HG02884 (cell line): ENCODE data around the gene SMYD3.

Experiments used
- ATAC-seq: cut with Tn5 transposase; IDR thresholded peaks from one replicate; pipeline ENCODE4 v1.9.1; 2021; ENCODE audit warnings: mild to moderate bottlenecking, moderate library complexity; ENCODE audit not compliant: unreplicated experiment

SMYD3 gene

GRCh38 chr1:246516126-246516525, 9.0 kb upstream of the SMYD3 start:
- no peak for ATAC-seq

GRCh38 chr1:246515390-246516005, 8.4 kb upstream of the SMYD3 start:
- ATAC-seq = no peak

GRCh38 chr1:246513619-246514343, 6.7 kb upstream of the SMYD3 start:
- ATAC-seq = no peak

DNA sequence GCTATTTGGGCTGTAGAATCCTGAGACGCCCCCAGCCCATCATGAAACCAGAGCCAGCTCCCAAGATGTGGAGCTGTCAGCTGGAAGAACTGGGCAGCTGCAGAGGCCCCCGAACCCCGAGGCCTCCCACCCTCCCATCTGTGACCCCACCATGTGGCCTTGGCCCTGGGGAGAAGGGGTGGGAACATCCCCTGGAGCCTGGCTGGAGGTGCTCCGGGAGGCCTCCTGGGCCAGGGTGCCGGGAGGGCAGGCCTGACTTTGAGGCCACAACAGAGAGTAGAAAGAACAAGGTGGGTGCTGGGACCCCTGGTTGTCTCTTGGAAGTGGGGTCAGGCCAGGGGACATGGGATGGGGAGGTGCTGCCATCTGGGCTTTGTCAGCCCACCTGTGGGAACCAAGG, 6.0 kb upstream of the SMYD3 start:
- ATAC-seq = no peak

- no peak for ATAC-seq
Measured at GRCh38 chr1:246512635-246513034, 5.6 kb upstream of the SMYD3 start.

DNA sequence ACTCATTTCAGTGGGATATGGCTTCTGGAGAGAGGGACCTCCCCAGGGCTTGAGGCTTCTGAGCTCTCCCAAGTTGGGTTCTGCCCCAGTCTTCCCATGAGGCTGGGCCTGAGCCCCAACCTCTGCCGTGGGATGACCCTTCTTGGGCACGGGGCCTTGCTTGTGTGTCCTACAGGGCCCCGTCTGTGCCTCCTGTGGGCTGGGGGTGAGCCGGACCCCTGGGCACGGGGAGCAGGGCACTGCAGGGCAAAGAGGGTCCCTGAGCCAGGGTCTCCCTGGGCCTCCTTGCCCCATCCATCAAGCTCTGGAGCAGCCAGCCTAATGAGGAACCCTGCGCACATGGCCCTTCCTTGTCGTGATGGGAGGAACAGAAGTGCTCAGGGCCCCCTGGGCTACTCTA, 5.2 kb upstream of the SMYD3 start:
- no peak for ATAC-seq

DNA sequence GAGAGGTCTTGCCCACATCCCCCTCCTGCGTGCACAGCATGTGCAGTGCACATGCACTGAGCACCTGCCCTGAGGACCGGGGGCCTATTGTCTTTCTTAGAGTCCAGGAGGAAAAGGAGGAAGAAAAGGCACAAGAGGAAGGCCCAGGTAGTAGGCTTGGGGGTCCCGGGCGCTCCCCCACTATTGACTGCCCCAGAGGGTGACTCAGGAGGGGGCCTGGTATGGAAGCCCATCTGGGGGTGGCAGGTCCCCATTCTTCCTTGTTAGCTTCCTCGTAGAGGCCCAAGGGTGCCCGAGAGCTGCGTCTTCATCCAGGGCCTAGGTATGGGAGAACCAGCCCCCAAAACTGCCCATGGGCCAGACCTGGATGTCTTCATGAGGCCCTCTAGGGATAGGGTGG, 4.1 kb upstream of the SMYD3 start:
- ATAC-seq = no peak

DNA sequence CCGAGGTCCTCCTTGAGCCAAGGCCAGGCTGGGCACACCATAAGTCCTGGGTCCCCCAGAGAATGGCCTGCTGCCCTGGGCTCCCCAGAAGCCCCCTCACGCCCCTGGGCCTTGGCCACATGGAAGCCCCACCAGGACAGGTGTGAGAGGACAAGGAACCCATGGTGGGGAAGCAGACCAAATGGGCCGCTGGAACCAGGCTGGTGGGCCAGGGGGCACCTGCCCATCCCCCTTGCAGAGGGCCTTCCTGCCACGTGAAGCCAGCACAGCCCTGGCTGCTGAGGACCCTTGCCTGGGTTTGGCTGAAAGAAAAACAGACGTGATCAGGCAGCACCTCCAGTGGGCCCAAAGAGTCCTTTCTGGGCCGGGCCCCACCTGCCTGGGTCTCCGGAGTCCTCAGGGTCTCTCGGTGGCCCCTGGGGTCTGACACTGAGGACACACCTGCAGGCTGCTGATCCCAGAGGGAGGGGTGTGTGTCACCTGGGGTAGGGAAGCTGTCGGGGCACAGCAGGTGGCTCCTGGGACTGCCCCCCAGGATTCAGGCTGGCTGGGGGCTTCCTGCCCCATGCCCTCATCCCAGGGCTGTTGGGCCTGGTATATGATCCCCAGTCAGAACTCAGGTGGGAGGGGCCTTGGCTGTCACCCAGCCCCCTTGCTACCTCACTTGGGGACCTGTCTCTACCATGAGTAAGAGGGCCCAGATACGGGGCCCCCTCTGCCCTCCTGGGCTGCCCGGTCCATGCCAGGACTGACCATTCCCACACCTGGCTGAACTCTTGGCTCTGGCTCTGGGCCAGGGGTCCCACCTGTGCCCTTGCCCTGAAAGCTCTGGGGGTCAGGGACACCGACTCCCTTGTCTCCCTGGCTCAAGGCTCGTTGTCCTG, 3.3 kb upstream of the SMYD3 start:
- ATAC-seq = no peak

- no peak for ATAC-seq
Measured at GRCh38 chr1:246508897-246509688, 2.0 kb upstream of the SMYD3 start.

DNA sequence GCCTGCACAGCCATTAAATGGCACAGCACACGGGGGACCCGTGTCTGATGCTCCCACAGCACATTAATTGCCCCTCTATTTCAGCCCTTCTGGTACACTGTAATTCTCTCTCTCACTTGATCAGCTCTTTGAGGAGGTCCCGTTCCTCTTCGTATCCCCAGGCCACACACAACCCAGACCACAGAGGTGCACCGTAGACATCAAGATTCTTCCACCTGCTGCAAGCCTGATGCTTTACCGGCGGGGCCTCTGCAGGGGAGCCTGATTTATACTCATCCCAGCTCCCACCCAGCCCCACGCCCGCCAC, 759 bp downstream of the SMYD3 start:
- ATAC-seq = no peak

DNA sequence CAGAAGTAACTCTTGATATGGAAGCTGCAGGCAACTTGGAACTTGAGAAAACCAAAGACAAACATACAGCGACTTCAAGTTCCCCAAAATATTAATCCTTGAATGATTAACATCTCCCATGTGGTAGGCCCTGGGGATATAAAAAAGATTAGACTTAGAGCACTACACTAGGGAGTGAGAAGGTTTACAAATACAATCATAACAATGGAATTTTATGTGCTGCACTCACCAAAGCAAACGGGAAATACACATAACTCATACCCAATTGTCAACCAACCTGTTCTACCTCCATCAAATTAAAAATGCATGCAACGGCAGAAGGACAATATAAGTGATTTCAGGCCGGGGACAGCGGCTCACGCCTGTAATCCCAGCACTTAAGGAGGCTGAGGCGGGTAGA, 3.7 kb downstream of the SMYD3 start:
- ATAC-seq = no peak

GRCh38 chr1:246497331-246497915, 9.7 kb downstream of the SMYD3 start:
- ATAC-seq = no peak

GRCh38 chr1:246492611-246493245, 14.4 kb downstream of the SMYD3 start:
- ATAC-seq = no peak

GRCh38 chr1:246491551-246492053, 15.5 kb downstream of the SMYD3 start:
- no peak for ATAC-seq

- no peak for ATAC-seq
Measured at GRCh38 chr1:246488674-246489073, 18.4 kb downstream of the SMYD3 start.

DNA sequence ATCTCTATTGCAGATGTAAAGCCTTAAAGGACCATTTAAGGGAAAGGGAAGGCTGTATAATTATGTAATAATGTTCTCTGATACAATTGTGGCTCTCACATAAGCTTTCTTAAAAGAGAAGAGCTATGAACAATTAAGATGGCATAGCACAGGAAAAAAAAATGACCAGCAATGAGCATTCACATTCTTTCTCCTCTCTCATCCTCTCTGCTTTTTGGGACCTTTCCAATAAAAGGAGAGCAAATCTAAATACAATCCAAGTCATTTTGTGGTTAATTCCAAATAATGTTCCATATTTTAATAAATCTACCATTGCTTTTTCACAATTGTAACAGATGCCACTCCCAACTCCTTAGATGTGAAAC, 23.5 kb downstream of the SMYD3 start:
- no peak for ATAC-seq

- ATAC-seq = no peak
Measured at GRCh38 chr1:246482805-246483568, 24.1 kb downstream of the SMYD3 start.

- no peak for ATAC-seq
Measured at GRCh38 chr1:246479061-246479460, 28.0 kb downstream of the SMYD3 start.

GRCh38 chr1:246477634-246478033, 29.4 kb downstream of the SMYD3 start:
- ATAC-seq = no peak

DNA sequence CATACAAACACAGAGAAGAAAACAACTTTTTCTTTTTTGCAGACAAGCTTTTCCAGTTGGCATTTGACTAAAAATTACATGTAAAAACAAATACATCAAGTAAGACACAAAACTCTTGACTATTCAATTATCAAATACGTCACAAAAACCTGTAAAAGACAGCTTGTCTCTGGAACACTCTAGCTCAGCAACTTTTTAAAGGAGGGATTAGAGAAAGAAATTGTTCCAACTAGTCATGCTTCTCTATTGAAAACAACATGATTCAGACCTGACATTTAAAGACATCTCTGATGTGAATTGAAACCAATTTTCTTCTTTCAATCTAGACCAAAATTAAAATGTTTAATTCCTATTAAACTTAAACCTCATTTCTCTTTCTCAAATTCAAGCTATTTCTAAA, 30.3 kb downstream of the SMYD3 start:
- ATAC-seq = no peak
